H1 (cell line): Measurements from ENCODE around the gene GRAP.

ENCODE experiments used
- CBX8 ChIP-seq: fragments of 300-800, 300-1000 bp; sonication (generic); IDR thresholded peaks from 2 replicates; pipeline ENCODE4 v1.7.1; 2016; ENCODE audit warnings: low read depth, low read length, borderline replicate concordance
- CEBPB ChIP-seq: IDR thresholded peaks from 2 replicates; pipeline ENCODE4 v1.6.1; 2012; ENCODE audit warnings: low read depth, low read length
- EZH2 ChIP-seq: fragments of 200-600 bp; sonication (generic); IDR thresholded peaks from 2 replicates; pipeline ENCODE4 v1.7.1; 2012; ENCODE audit warnings: low read depth, mild to moderate bottlenecking, moderate library complexity, low read length, inconsistent platforms; ENCODE audit not compliant: severe bottlenecking
- FOSL1 ChIP-seq: IDR thresholded peaks from 2 replicates; pipeline ENCODE4 v1.6.1; 2011; ENCODE audit warnings: mild to moderate bottlenecking, low read depth, low read length, moderate library complexity; ENCODE audit not compliant: insufficient read depth
- JUND ChIP-seq: IDR thresholded peaks from 2 replicates; pipeline ENCODE4 v1.6.1; 2011; ENCODE audit warnings: mild to moderate bottlenecking, improper control_type of control experiment, low read length
- KDM1A ChIP-seq: fragments of 200-600, 300-600 bp; sonication (generic); IDR thresholded peaks from 2 replicates; pipeline ENCODE4 v1.7.1; 2016; ENCODE audit warnings: mild to moderate bottlenecking, low read length, borderline replicate concordance
- KDM4A ChIP-seq: IDR thresholded peaks from one replicate; pipeline ENCODE4 v1.7.1; 2012; ENCODE audit warnings: low read depth, mild to moderate bottlenecking, moderate library complexity, low read length, inconsistent platforms; ENCODE audit not compliant: severe bottlenecking
- POLR2A ChIP-seq, 2 experiments: IDR thresholded peaks; 1 replicate in 1 of 2; 2 replicates in 1 of 2; pipeline ENCODE4 v1.6.1; 2011; ENCODE audit warnings: low read depth in 2 of 2, low read length in 2 of 2, mild to moderate bottlenecking in 2 of 2; ENCODE audit errors: control extremely low read depth in 1 of 2
- RAD21 ChIP-seq, 2 experiments: IDR thresholded peaks in 1 of 2; conservative IDR thresholded peaks in 1 of 2; 2 replicates each; pipeline ENCODE4 v1.6.1; 2011; ENCODE audit warnings: low read depth in 2 of 2, low read length in 2 of 2, improper control_type of control experiment in 1 of 2, inconsistent platforms in 1 of 2, mild to moderate bottlenecking in 1 of 2, moderate library complexity in 1 of 2
- RBBP5 ChIP-seq: IDR thresholded peaks from 2 replicates; pipeline ENCODE4 v1.7.1; 2012; ENCODE audit warnings: low read depth, mild to moderate bottlenecking, inconsistent platforms, low read length, moderate library complexity, borderline replicate concordance
- SP1 ChIP-seq: IDR thresholded peaks from 2 replicates; pipeline ENCODE4 v1.6.1; 2011; ENCODE audit warnings: low read depth, low read length
- YY1 ChIP-seq: IDR thresholded peaks from 2 replicates; pipeline ENCODE4 v1.6.1; 2011; ENCODE audit warnings: low read depth, mild to moderate bottlenecking, low read length
- TF ChIP-seq, protein P1 (sequence below), 3 experiments: IDR thresholded peaks; 1 replicate in 2 of 3; 2 replicates in 1 of 3; pipeline versions ENCODE4 v1.5.1 to v1.6.1; 2011; ENCODE audit warnings: low read length in 3 of 3, mild to moderate bottlenecking in 3 of 3, inconsistent platforms in 2 of 3, low read depth in 1 of 3, moderate library complexity in 1 of 3; ENCODE audit not compliant: insufficient read depth in 1 of 3; ENCODE audit errors: control extremely low read depth in 1 of 3
- TF ChIP-seq, protein P2 (sequence below): IDR thresholded peaks from 2 replicates; pipeline ENCODE4 v1.6.1; 2012; ENCODE audit warnings: inconsistent platforms

DNA sequence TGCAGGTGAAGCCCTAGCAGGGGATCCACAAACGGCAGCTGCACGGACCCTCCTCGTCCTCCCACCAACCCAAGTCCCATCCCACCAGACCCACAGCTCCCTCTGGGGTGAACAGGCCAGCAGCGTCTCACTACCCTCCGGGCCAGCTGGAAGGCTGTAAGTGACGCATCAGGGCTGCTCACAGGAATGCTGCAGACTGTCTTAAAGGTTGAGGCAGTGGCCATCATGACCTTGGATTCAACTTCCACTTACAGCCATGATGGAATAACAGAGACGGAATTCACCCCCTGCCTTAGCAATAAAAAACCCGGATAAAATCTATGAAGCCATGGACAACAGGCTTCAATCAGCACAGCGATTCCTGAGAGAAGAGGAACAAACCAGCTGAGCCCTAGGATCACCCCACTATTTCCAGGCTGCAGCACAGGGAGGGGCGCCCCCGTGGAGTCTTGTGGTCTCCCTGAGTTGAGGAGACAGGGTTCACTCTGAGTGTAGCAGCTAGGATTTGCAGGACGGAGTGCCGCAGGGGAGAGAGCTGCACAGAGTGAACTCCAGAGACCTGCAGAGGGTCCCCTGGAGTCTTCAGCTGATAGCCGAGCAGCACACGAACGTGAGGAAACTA lies 52.7 kb downstream of the GRAP start:
- TF ChIP-seq CBX8 (no peak), RAD21 (IDR thresholded peaks at IDR 0.05 in 1 of 2, conservative IDR thresholded peaks at IDR 0.05 in 1 of 2; ENCODE audit: low read depth in 2 of 2, low read length in 2 of 2) (no peak), YY1 (no peak), FOSL1 (no peak), EZH2 (no peak), SP1 (no peak), KDM4A (no peak), RBBP5 (no peak), CEBPB (no peak), POLR2A (IDR thresholded peaks at IDR 0.05; ENCODE audit: control extremely low read depth in 1 of 2, low read depth in 2 of 2, low read length in 2 of 2) (no peak), JUND (no peak), KDM1A (no peak)
- TF ChIP-seq, protein P1, sequence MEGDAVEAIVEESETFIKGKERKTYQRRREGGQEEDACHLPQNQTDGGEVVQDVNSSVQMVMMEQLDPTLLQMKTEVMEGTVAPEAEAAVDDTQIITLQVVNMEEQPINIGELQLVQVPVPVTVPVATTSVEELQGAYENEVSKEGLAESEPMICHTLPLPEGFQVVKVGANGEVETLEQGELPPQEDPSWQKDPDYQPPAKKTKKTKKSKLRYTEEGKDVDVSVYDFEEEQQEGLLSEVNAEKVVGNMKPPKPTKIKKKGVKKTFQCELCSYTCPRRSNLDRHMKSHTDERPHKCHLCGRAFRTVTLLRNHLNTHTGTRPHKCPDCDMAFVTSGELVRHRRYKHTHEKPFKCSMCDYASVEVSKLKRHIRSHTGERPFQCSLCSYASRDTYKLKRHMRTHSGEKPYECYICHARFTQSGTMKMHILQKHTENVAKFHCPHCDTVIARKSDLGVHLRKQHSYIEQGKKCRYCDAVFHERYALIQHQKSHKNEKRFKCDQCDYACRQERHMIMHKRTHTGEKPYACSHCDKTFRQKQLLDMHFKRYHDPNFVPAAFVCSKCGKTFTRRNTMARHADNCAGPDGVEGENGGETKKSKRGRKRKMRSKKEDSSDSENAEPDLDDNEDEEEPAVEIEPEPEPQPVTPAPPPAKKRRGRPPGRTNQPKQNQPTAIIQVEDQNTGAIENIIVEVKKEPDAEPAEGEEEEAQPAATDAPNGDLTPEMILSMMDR (IDR thresholded peaks at IDR 0.05; ENCODE audit: control extremely low read depth in 1 of 3, insufficient read depth in 1 of 3, low read depth in 1 of 3, low read length in 3 of 3) = no peak
- TF ChIP-seq, protein P2, sequence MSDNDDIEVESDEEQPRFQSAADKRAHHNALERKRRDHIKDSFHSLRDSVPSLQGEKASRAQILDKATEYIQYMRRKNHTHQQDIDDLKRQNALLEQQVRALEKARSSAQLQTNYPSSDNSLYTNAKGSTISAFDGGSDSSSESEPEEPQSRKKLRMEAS = no peak
